Measurements from ENCODE around the gene ELANE.

ELANE gene

DNA sequence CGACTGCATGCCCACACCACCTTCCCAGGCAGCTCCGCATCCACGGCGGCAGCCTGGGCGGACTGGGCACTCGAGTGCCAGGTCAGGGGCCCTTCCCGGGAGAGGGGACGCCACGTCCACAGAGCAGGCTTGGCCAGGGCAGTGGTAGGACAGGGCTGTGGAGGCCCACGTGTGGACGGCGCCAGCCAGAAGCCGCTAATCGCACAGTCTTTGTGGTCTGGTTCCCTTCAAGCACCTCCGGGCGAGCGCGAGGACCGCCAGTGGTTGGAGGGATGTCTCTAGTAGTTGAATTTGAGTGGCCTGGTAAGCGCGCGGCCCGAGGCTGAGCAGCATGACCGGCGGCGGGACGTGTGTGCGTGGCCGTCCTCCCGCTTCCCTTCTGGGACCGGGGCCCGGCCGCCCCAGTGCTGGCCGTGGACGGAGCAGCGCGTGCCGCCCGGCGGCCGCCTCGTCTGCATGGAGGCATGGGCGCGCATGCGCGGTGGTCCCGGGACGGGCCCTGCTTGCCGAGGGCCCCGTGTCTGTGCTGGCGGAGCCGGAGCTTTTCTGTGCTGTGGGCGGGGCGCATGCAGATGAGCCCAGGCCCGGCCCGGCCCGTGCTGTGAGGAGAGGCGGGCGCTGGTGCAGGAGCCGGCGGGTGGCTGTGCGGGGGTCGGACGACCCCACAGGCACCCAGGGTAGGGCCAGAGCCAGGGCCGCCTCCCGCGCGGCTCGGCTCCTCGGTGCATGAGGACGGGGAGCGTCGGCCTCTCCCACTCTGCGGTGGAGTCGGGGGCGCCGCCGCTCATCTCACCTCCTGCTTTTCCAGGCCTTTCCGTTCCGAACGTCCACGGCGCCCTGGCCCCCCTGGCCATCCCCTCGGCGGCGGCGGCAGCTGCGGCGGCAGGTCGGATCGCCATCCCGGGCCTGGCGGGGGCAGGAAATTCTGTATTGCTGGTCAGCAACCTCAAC is 46.2 kb upstream of the ELANE start:
- DNase-seq (ENCODE audit: low read depth) = no peak
- H3K4me3 ChIP-seq (ENCODE audit: low read depth, low read length) = no peak overlapping the region
- TF ChIP-seq, protein P1, sequence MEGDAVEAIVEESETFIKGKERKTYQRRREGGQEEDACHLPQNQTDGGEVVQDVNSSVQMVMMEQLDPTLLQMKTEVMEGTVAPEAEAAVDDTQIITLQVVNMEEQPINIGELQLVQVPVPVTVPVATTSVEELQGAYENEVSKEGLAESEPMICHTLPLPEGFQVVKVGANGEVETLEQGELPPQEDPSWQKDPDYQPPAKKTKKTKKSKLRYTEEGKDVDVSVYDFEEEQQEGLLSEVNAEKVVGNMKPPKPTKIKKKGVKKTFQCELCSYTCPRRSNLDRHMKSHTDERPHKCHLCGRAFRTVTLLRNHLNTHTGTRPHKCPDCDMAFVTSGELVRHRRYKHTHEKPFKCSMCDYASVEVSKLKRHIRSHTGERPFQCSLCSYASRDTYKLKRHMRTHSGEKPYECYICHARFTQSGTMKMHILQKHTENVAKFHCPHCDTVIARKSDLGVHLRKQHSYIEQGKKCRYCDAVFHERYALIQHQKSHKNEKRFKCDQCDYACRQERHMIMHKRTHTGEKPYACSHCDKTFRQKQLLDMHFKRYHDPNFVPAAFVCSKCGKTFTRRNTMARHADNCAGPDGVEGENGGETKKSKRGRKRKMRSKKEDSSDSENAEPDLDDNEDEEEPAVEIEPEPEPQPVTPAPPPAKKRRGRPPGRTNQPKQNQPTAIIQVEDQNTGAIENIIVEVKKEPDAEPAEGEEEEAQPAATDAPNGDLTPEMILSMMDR (IDR thresholded peaks at IDR 0.05; ENCODE audit: insufficient read depth, low read depth, low read length, missing control alignments) = no peak

DNA sequence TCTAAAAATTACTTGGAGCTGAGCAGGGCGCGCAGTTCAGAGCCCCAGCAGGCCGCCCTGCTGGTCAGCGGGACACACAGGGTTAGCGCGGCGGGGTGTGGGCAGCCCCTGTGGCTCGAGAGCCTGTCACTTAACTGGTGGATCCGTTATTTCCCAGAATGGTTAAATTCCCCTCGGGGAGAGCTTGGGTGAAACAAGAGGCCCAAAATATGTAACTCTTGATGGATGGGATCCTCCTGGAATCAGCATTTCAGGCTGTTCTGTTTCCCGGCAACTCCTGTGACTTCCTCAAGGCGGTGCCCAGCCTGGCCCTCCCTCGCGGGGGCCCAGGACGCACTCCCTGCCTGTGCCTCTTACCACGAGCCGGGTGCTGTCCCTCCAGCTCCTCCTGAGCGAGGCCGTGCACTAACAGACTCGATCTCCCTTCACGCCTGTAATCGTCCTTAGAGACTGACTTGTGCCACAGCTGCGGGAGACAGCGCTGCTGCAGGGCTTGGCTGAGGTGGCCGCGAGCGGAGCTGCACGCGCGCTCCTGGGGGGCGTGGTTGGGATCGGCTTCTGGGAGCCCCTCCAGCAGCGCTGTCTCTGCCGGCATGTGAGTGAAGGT is 45.2 kb upstream of the ELANE start:
- TF ChIP-seq, protein P1 (IDR thresholded peaks at IDR 0.05; ENCODE audit: insufficient read depth, low read depth, low read length, missing control alignments) = no peak
- no peak overlapping the region for H3K4me3 ChIP-seq (ENCODE audit: low read depth, low read length)
- DNase-seq (ENCODE audit: low read depth) = no peak

DNA sequence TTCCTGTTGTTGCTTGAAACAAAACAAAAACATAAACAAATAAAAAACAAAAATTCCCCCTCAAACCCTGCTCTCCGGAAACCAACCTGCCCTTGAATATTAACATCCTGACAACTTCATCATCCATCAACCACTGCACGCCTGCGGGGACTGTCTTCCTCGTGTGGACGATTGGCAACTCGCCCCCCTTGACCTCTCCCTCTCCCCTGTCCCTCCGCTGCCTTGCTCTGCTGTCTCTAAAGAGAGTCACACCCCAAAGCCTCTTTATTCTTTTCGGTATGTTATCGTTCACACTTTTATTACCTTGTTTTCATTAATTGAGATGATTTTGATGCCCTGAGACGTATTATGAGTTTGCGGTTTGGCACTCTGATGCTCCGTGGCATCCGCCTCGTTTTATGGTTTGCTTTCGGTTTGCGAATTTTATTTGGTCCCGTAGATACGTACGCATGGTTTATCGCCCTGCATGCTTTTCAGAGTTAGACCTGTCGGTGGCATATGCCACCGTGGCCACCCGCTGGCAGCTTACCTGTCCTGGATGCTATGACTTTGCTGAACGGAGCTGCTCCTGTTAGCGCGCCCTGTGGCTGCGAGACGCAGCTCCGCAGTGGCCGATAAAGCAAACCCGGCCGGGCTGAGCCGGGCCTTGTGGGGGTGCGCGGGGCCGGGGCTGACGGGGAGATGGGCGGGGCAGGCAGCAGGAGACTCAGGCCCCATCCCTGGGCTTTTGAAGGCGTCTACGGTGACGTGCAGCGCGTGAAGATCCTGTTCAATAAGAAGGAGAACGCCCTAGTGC is 44.3 kb upstream of the ELANE start:
- TF ChIP-seq, protein P1 (IDR thresholded peaks at IDR 0.05; ENCODE audit: insufficient read depth, low read depth, low read length, missing control alignments) = no peak
- no peak overlapping the region for H3K4me3 ChIP-seq (ENCODE audit: low read depth, low read length)
- no peak for DNase-seq (ENCODE audit: low read depth)

DNA sequence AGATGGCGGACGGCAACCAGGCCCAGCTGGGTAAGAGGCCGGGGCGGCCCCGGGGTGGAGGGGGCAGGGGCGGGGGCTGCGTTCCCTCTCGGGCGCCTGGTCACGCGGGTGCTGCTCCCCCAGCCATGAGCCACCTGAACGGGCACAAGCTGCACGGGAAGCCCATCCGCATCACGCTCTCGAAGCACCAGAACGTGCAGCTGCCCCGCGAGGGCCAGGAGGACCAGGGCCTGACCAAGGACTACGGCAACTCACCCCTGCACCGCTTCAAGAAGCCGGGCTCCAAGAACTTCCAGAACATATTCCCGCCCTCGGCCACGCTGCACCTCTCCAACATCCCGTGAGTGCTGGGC is 43.7 kb upstream of the ELANE start:
- TF ChIP-seq, protein P1 (IDR thresholded peaks at IDR 0.05; ENCODE audit: insufficient read depth, low read depth, low read length, missing control alignments) = no peak
- DNase-seq (ENCODE audit: low read depth) = no peak
- no peak overlapping the region for H3K4me3 ChIP-seq (ENCODE audit: low read depth, low read length)

DNA sequence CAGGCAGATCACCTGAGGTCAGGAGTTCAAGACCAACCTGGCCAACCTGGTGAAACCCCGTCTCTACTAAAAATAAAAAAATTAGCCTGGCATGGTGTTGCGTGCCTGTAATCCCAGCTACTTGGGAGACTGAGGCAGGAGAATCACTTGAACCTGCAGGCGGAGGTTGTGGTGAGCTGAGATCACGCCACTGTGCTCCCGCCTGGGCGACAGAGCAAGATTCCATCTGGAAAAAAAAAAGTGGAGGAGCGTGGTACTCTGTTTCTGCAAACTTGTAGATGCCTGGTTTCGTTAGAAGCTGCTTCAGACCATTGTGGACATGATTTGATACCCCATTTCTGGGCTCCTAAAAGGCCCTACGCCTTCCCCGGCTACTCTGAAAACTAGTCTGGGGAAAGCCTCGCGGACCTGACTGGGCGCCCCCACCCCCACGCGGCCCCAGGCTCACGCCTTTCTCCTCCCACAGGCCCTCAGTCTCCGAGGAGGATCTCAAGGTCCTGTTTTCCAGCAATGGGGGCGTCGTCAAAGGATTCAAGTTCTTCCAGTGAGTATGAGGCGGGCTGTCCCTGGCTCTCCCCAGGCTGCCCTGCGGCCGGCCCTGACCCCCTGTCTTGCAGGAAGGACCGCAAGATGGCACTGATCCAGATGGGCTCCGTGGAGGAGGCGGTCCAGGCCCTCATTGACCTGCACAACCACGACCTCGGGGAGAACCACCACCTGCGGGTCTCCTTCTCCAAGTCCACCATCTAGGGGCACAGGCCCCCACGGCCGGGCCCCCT is 41.8 kb upstream of the ELANE start:
- H3K4me3 ChIP-seq (ENCODE audit: low read depth, low read length) = no peak overlapping the region
- DNase-seq (ENCODE audit: low read depth) = no peak
- TF ChIP-seq, protein P1 (IDR thresholded peaks at IDR 0.05; ENCODE audit: insufficient read depth, low read depth, low read length, missing control alignments) = no peak

DNA sequence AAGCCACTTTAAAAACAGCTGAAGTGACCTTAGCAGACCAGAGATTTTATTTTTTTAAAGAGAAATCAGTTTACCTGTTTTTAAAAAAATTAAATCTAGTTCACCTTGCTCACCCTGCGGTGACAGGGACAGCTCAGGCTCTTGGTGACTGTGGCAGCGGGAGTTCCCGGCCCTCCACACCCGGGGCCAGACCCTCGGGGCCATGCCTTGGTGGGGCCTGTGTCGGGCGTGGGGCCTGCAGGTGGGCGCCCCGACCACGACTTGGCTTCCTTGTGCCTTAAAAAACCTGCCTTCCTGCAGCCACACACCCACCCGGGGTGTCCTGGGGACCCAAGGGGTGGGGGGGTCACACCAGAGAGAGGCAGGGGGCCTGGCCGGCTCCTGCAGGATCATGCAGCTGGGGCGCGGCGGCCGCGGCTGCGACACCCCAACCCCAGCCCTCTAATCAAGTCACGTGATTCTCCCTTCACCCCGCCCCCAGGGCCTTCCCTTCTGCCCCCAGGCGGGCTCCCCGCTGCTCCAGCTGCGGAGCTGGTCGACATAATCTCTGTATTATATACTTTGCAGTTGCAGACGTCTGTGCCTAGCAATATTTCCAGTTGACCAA is 41.1 kb upstream of the ELANE start:
- H3K4me3 ChIP-seq (ENCODE audit: low read depth, low read length) = no peak overlapping the region
- TF ChIP-seq, protein P1 (IDR thresholded peaks at IDR 0.05; ENCODE audit: insufficient read depth, low read depth, low read length, missing control alignments) = no peak
- DNase-seq (ENCODE audit: low read depth) = no peak

All from GM12865 (cell line).